MM.1S (cell line): ENCODE measurements around the gene FBN3.
A peak's percentile ranks its signal among the peaks of the same experiment; 100 is the strongest.

Source experiments
- DNase-seq: peaks from one replicate; pipeline ENCODE4 v3.0.0-alpha.2; 2015
- H2AFZ ChIP-seq: fragments of 300-600 bp; sonication (generic); 2 replicates; pipeline ENCODE4 v1.6.0; 2016; ENCODE audit warnings: antibody characterized with exemption, low read length
- H3F3A ChIP-seq: fragments of 300-600 bp; sonication (generic); 2 replicates; pipeline ENCODE4 v1.6.1; 2016; ENCODE audit warnings: mild to moderate bottlenecking, antibody characterized with exemption, low read length, moderate library complexity, mixed read lengths; ENCODE audit not compliant: insufficient read depth
- H3K27ac ChIP-seq: fragments of 300-600 bp; sonication (generic); 2 replicates; pipeline ENCODE4 v1.5.1; 2016; ENCODE audit warnings: mild to moderate bottlenecking, low read length
- H3K27me3 ChIP-seq: fragments of 300-600 bp; sonication (generic); replicated peaks from 2 replicates; pipeline ENCODE4 v1.6.0; 2016; ENCODE audit warnings: low read length; ENCODE audit not compliant: insufficient read depth
- H3K36me3 ChIP-seq: fragments of 300-600 bp; sonication (generic); replicated peaks from 2 replicates; pipeline ENCODE4 v1.6.1; 2016; ENCODE audit warnings: mild to moderate bottlenecking, low read length, mixed read lengths; ENCODE audit not compliant: insufficient read depth
- H3K4me1 ChIP-seq: fragments of 300-600 bp; sonication (generic); 2 replicates; pipeline ENCODE4 v1.6.1; 2016; ENCODE audit warnings: low read length, mixed read lengths
- H3K4me2 ChIP-seq: fragments of 300-600 bp; sonication (generic); 2 replicates; pipeline ENCODE4 v1.6.0; 2016; ENCODE audit warnings: low read depth, low read length
- H3K4me3 ChIP-seq: fragments of 300-600 bp; sonication (generic); 2 replicates; pipeline ENCODE4 v1.5.1; 2016; ENCODE audit warnings: low read length, mixed read lengths
- H3K79me2 ChIP-seq: fragments of 300-600 bp; sonication (generic); 2 replicates; pipeline ENCODE4 v1.6.1; 2016; ENCODE audit warnings: mixed run types, low read length, mixed read lengths
- H3K9ac ChIP-seq: fragments of 300-600 bp; sonication (generic); 2 replicates; pipeline ENCODE4 v1.6.1; 2016; ENCODE audit warnings: low read length, mixed read lengths
- H3K9me2 ChIP-seq: fragments of 300-600 bp; sonication (generic); replicated peaks from 2 replicates; pipeline ENCODE4 v1.6.1; 2016; ENCODE audit warnings: mild to moderate bottlenecking, low read length, mixed read lengths; ENCODE audit not compliant: insufficient read depth
- H3K9me3 ChIP-seq: fragments of 300-600 bp; sonication (generic); replicated peaks from 2 replicates; pipeline ENCODE4 v1.6.1; 2016; ENCODE audit warnings: mild to moderate bottlenecking, low read length, mixed read lengths; ENCODE audit not compliant: insufficient read depth
- H4K20me1 ChIP-seq: fragments of 300-600 bp; sonication (generic); 2 replicates; pipeline ENCODE4 v1.6.1; 2016; ENCODE audit warnings: mild to moderate bottlenecking, low read length, moderate library complexity, mixed read lengths; ENCODE audit not compliant: insufficient read depth
- CTCF ChIP-seq: fragments of 300-600 bp; sonication (generic); IDR thresholded peaks from 2 replicates; pipeline ENCODE4 v1.5.1; 2016; ENCODE audit warnings: antibody characterized with exemption, low read length, mixed read lengths
- EZH2 ChIP-seq: fragments of 300-600 bp; sonication (generic); optimal IDR thresholded peaks from 2 replicates; pipeline ENCODE3; 2017; ENCODE audit warnings: low read depth, mild to moderate bottlenecking, antibody characterized with exemption, low read length, mixed read lengths
- EZH2phosphoT487 ChIP-seq: fragments of 300-600 bp; sonication (generic); IDR thresholded peaks from 2 replicates; pipeline ENCODE4 v1.6.1; 2018; ENCODE audit warnings: antibody characterized with exemption, low read length

FBN3 gene

GRCh38 chr19:8046569-8047165 lies 102.7 kb downstream of the FBN3 start:
- no peak overlapping the region for H3K9ac ChIP-seq
- no peaks in the 10 kb centered on the region for H3K79me2 ChIP-seq
- H3K27ac ChIP-seq: no peak overlapping the region
- H3K27me3 ChIP-seq: peaks cover 71% of the 10 kb centered on the region
- no peaks in the 10 kb centered on the region for H3K36me3 ChIP-seq
- H3K9me2 ChIP-seq: no peaks in the 10 kb centered on the region
- TF ChIP-seq EZH2phosphoT487: no peak
- no peak for TF ChIP-seq EZH2
- no peak for TF ChIP-seq CTCF
- H3F3A ChIP-seq: peaks cover 8% of the 10 kb centered on the region; the same call in 1 of the 2 replicates
- no peak overlapping the region for H3K4me2 ChIP-seq
- peaks cover 3% of the 10 kb centered on the region; the same call in 1 of the 2 replicates for H3K4me1 ChIP-seq
- H4K20me1 ChIP-seq: no peaks in the 10 kb centered on the region; the same call in 1 of the 2 replicates
- no peak overlapping the region for H3K4me3 ChIP-seq
- DNase-seq: peak; percentile 66
- no peaks in the 10 kb centered on the region for H3K9me3 ChIP-seq
- no peak overlapping the region for H2AFZ ChIP-seq

- no peak overlapping the region for H3K9ac ChIP-seq
- TF ChIP-seq EZH2phosphoT487 (no peak), CTCF (no peak), EZH2 (no peak)
- peaks cover 8% of the 10 kb centered on the region; the same call in 1 of the 2 replicates for H3F3A ChIP-seq
- no peak overlapping the region for H3K4me2 ChIP-seq
- no peaks in the 10 kb centered on the region for H3K9me2 ChIP-seq
- H3K27ac ChIP-seq: no peak overlapping the region
- peaks cover 2% of the 10 kb centered on the region; the same call in 1 of the 2 replicates for H3K4me1 ChIP-seq
- no peak overlapping the region for H3K4me3 ChIP-seq
- no peaks in the 10 kb centered on the region for H3K79me2 ChIP-seq
- no peak for DNase-seq
- H4K20me1 ChIP-seq: no peaks in the 10 kb centered on the region; the same call in 1 of the 2 replicates
- no peaks in the 10 kb centered on the region for H3K36me3 ChIP-seq
- no peaks in the 10 kb centered on the region for H3K9me3 ChIP-seq
- peaks cover 78% of the 10 kb centered on the region for H3K27me3 ChIP-seq
- no peak overlapping the region for H2AFZ ChIP-seq
Measured at GRCh38 chr19:8045872-8046568, 103.4 kb downstream of the FBN3 start.

- no peak overlapping the region for H3K4me2 ChIP-seq
- peaks cover 2% of the 10 kb centered on the region; the same call in 1 of the 2 replicates for H3K4me1 ChIP-seq
- no peak for DNase-seq
- no peaks in the 10 kb centered on the region for H3K9me2 ChIP-seq
- H3K27me3 ChIP-seq: peaks cover 67% of the 10 kb centered on the region
- no peaks in the 10 kb centered on the region for H3K36me3 ChIP-seq
- H4K20me1 ChIP-seq: no peaks in the 10 kb centered on the region; the same call in 1 of the 2 replicates
- no peak overlapping the region for H2AFZ ChIP-seq
- peaks cover 8% of the 10 kb centered on the region; the same call in 1 of the 2 replicates for H3F3A ChIP-seq
- no peak overlapping the region for H3K27ac ChIP-seq
- no peaks in the 10 kb centered on the region for H3K9me3 ChIP-seq
- no peaks in the 10 kb centered on the region for H3K79me2 ChIP-seq
- no peak overlapping the region for H3K4me3 ChIP-seq
- H3K9ac ChIP-seq: no peak overlapping the region
- no peak for TF ChIP-seq EZH2phosphoT487
- no peak for TF ChIP-seq EZH2
- no peak for TF ChIP-seq CTCF
Measured at GRCh38 chr19:8044018-8044417, 105.4 kb downstream of the FBN3 start.
